IMR-90 (cell line): Measurements from ENCODE around the gene ANKRD34B. TPM values are rescaled to one million over a fixed set of nuclear protein-coding genes. Genes with fewer than 3 reads are reported as not detected.

Source experiments
- ATAC-seq: fragments of 200-7000 bp; cut with Tn5 transposase; 2 replicates; pipeline ENCODE4 v1.9.1; 2020; ENCODE audit warnings: low read depth, mild to moderate bottlenecking, moderate library complexity
- BruUV-seq: library from RNA; stranded (reverse); fragments of 400-500 nt; replicated peaks from 2 replicates; lab custom pipeline; 2021; lab: Mats Ljungman, UMichigan
- CTCF ChIA-PET: fragments of 300-600 bp; formaldehyde crosslinking; extraction: SDS; loops from one replicate; lab custom pipeline; 2021; ENCODE audit warnings: antibody characterized with exemption; lab: Yijun Ruan, JAX
- POLR2A ChIA-PET: fragments of 300-600 bp; sonication (Branson Sonifier 250); formaldehyde crosslinking; loops from one replicate; lab custom pipeline; 2022; ENCODE audit warnings: antibody characterized with exemption; ENCODE audit not compliant: unreplicated experiment; lab: Charles Lee
- DNase-seq: peaks from one replicate; pipeline ENCODE4 v3.0.0; 2013
- H2AFZ ChIP-seq: replicated peaks from 2 replicates; pipeline ENCODE3; 2013; ENCODE audit warnings: low read length, mild to moderate bottlenecking; ENCODE audit not compliant: poor library complexity
- H2AK5ac ChIP-seq: 2 replicates; pipeline ENCODE4 v1.6.1; 2013; ENCODE audit warnings: low read depth, low read length, inconsistent platforms
- H2AK9ac ChIP-seq: replicated peaks from 2 replicates; pipeline ENCODE3; 2013; ENCODE audit warnings: mild to moderate bottlenecking, low read depth, low read length, moderate library complexity; ENCODE audit not compliant: poor library complexity
- H2BK120ac ChIP-seq: 2 replicates; pipeline ENCODE4 v1.6.1; 2013; ENCODE audit warnings: low read depth, low read length, inconsistent platforms
- H2BK15ac ChIP-seq: 3 replicates; pipeline ENCODE4 v1.6.1; 2013; ENCODE audit warnings: low read depth, low read length, inconsistent platforms
- H2BK20ac ChIP-seq: 2 replicates; pipeline ENCODE4 v1.6.1; 2013; ENCODE audit warnings: low read depth, mild to moderate bottlenecking, inconsistent platforms, low read length, moderate library complexity
- H2BK5ac ChIP-seq: 2 replicates; pipeline ENCODE4 v1.6.1; 2013; ENCODE audit warnings: mild to moderate bottlenecking, low read depth, low read length, inconsistent platforms; ENCODE audit not compliant: poor library complexity, severe bottlenecking
- H3K14ac ChIP-seq: replicated peaks from 2 replicates; pipeline ENCODE4 v1.6.1; 2013; ENCODE audit warnings: low read depth, low read length, inconsistent platforms
- H3K18ac ChIP-seq: 2 replicates; pipeline ENCODE4 v1.6.1; 2013; ENCODE audit warnings: low read depth, low read length, control low read depth
- H3K23ac ChIP-seq: 2 replicates; pipeline ENCODE4 v1.6.1; 2013; ENCODE audit warnings: low read depth, low read length, inconsistent platforms
- H3K27ac ChIP-seq: 2 replicates; pipeline ENCODE4 v1.5.1; 2013; ENCODE audit warnings: mild to moderate bottlenecking, control low read depth, low read length; ENCODE audit not compliant: insufficient read depth
- H3K27me3 ChIP-seq: 2 replicates; pipeline ENCODE4 v1.6.1; 2013; ENCODE audit warnings: low read length; ENCODE audit not compliant: control insufficient read depth, insufficient read depth
- H3K36me3 ChIP-seq: 2 replicates; pipeline ENCODE4 v1.6.1; 2013; ENCODE audit warnings: low read length, mixed read lengths; ENCODE audit not compliant: control insufficient read depth, insufficient read depth
- H3K4ac ChIP-seq: 2 replicates; pipeline ENCODE4 v1.6.1; 2013; ENCODE audit warnings: low read depth, low read length, inconsistent platforms
- H3K4me1 ChIP-seq: 2 replicates; pipeline ENCODE4 v1.6.1; 2013; ENCODE audit warnings: low read length, mixed read lengths; ENCODE audit not compliant: control insufficient read depth, insufficient read depth
- H3K4me2 ChIP-seq: 2 replicates; pipeline ENCODE4 v1.6.1; 2013; ENCODE audit warnings: low read depth, mild to moderate bottlenecking, control low read depth, low read length, moderate library complexity
- H3K4me3 ChIP-seq: 2 replicates; pipeline ENCODE4 v1.5.1; 2013; ENCODE audit warnings: low read depth, mild to moderate bottlenecking, control low read depth, low read length, moderate library complexity; ENCODE audit not compliant: insufficient read depth
- H3K56ac ChIP-seq: 2 replicates; pipeline ENCODE4 v1.6.1; 2013; ENCODE audit warnings: low read length, inconsistent platforms; ENCODE audit not compliant: insufficient read depth; ENCODE audit errors: extremely low read depth
- H3K79me1 ChIP-seq, 2 experiments: 2 replicates each; pipeline ENCODE4 v1.6.1; 2013; ENCODE audit warnings: low read length in 2 of 2, inconsistent platforms in 1 of 2, low read depth in 1 of 2
- H3K9ac ChIP-seq: 2 replicates; pipeline ENCODE4 v1.6.1; 2013; ENCODE audit warnings: low read depth, low read length, control low read depth
- H3K9me1 ChIP-seq: 2 replicates; pipeline ENCODE4 v1.6.1; 2013; ENCODE audit warnings: low read length, inconsistent platforms; ENCODE audit not compliant: insufficient read depth
- H3K9me3 ChIP-seq: 2 replicates; pipeline ENCODE4 v1.6.1; 2013; ENCODE audit warnings: low read length; ENCODE audit not compliant: control insufficient read depth, insufficient read depth
- H4K20me1 ChIP-seq: 2 replicates; pipeline ENCODE4 v1.6.1; 2013; ENCODE audit warnings: low read length, inconsistent platforms; ENCODE audit not compliant: insufficient read depth
- H4K5ac ChIP-seq: 2 replicates; pipeline ENCODE4 v1.6.1; 2013; ENCODE audit warnings: mild to moderate bottlenecking, low read depth, low read length, control low read depth
- H4K8ac ChIP-seq, 2 experiments: 2 replicates each; pipeline ENCODE4 v1.6.1; 2013; ENCODE audit warnings: low read depth in 2 of 2, low read length in 2 of 2, control low read depth in 1 of 2, inconsistent platforms in 1 of 2
- H4K91ac ChIP-seq: 2 replicates; pipeline ENCODE4 v1.6.1; 2013; ENCODE audit warnings: low read depth, low read length, inconsistent platforms; ENCODE audit not compliant: insufficient read depth
- BHLHE40 ChIP-seq: fragments of 150-350 bp; IDR thresholded peaks from 2 replicates; pipeline ENCODE4 v1.6.1; 2016; ENCODE audit warnings: mild to moderate bottlenecking, low read depth, low read length
- CEBPB ChIP-seq: IDR thresholded peaks from 2 replicates; pipeline ENCODE4 v1.6.1; 2012; ENCODE audit warnings: low read depth, low read length, improper control_type of control experiment
- CHD1 ChIP-seq: IDR thresholded peaks from 2 replicates; pipeline ENCODE4 v1.6.1; 2012; ENCODE audit warnings: low read depth, low read length, improper control_type of control experiment
- FOS ChIP-seq: fragments of 150-350 bp; IDR thresholded peaks from 2 replicates; pipeline ENCODE4 v1.6.1; 2016; ENCODE audit warnings: low read depth, low read length
- MAFK ChIP-seq: IDR thresholded peaks from 2 replicates; pipeline ENCODE4 v1.6.1; 2012; ENCODE audit warnings: low read depth, low read length, improper control_type of control experiment
- MAZ ChIP-seq: IDR thresholded peaks from 2 replicates; pipeline ENCODE4 v1.6.1; 2012; ENCODE audit warnings: low read depth, mild to moderate bottlenecking, low read length, improper control_type of control experiment, moderate library complexity, borderline replicate concordance
- MXI1 ChIP-seq: IDR thresholded peaks from 2 replicates; pipeline ENCODE4 v1.6.1; 2012; ENCODE audit warnings: low read depth, mild to moderate bottlenecking, low read length, moderate library complexity, borderline replicate concordance
- NFE2L2 ChIP-seq: fragments of 150-350 bp; IDR thresholded peaks from 2 replicates; pipeline ENCODE4 v1.6.1; 2016; ENCODE audit warnings: low read depth, mild to moderate bottlenecking, low read length
- POLR2A ChIP-seq: IDR thresholded peaks from 2 replicates; pipeline ENCODE4 v1.6.1; 2012; ENCODE audit warnings: mild to moderate bottlenecking, low read depth, low read length
- RAD21 ChIP-seq: IDR thresholded peaks from 2 replicates; pipeline ENCODE4 v1.6.1; 2012; ENCODE audit warnings: low read length, improper control_type of control experiment
- RCOR1 ChIP-seq: IDR thresholded peaks from 2 replicates; pipeline ENCODE4 v1.6.1; 2012; ENCODE audit warnings: mild to moderate bottlenecking, low read length, improper control_type of control experiment; ENCODE audit not compliant: insufficient replicate concordance
- RFX5 ChIP-seq: IDR thresholded peaks from 2 replicates; pipeline ENCODE4 v1.8.0; 2012; ENCODE audit warnings: low read depth, mild to moderate bottlenecking, low read length, moderate library complexity
- SMC3 ChIP-seq: fragments of 150-350 bp; IDR thresholded peaks from 2 replicates; pipeline ENCODE4 v1.6.1; 2016; ENCODE audit warnings: low read depth, mild to moderate bottlenecking, antibody characterized with exemption, low read length, moderate library complexity
- WGBS, 2 experiments: methylation state at CpG; one replicate each; pipeline versions ENCODE4 v1.1.5 to v1.1.7; 2013; ENCODE audit warnings: missing lambda C conversion rate in 2 of 2; ENCODE audit not compliant: insufficient read length in 1 of 2; ENCODE audit errors: extremely low coverage in 2 of 2; 5-methylcytosine and 5-hydroxymethylcytosine counted together
- dilution Hi-C: fragments of 300-500 bp; cut with HindIII; formaldehyde crosslinking; loops from one replicate; pipeline ENCODE4 v1.14.3; 2018; ENCODE audit warnings: low sequenced_read_pairs; ENCODE audit not compliant: unreplicated experiment
- in situ Hi-C: fragments of 300-500 bp; cut with MboI; formaldehyde crosslinking; loops from 3 replicates; pipeline ENCODE4 v1.14.3; 2019; ENCODE audit warnings: low sequenced_read_pairs, inconsistent platforms, mixed read lengths
- intact Hi-C: fragments of 100-400 bp; cut with micrococcal nuclease; formaldehyde crosslinking; loops from 2 replicates; pipeline ENCODE4 v1.10.0; 2022
- polyA plus RNA-seq, 3 experiments: library from polyadenylated mRNA; depleted of rRNA; stranded (reverse); fragments of >200 nt; gene quantifications; 2 replicates each; pipeline ENCODE4 v1.2.3, GENCODE V29; 2012; ENCODE audit warnings: low replicate concordance in 1 of 3
- total RNA-seq: library from RNA; depleted of rRNA; stranded (reverse); fragments of >200 nt; gene quantifications from 2 replicates; pipeline ENCODE4 v1.2.3, GENCODE V29; 2012
- TF ChIP-seq, protein P1 (sequence below): fragments of 150-350 bp; IDR thresholded peaks from 2 replicates; pipeline ENCODE4 v1.6.1; 2017; ENCODE audit warnings: mild to moderate bottlenecking, antibody characterized with exemption, low read length, low read depth
- TF ChIP-seq, protein P2 (sequence below): conservative IDR thresholded peaks from 2 replicates; pipeline ENCODE4 v1.5.1; 2012; ENCODE audit warnings: mild to moderate bottlenecking, low read depth, low read length, improper control_type of control experiment
- TF ChIP-seq, protein P3 (sequence below): fragments of 150-350 bp; IDR thresholded peaks from 2 replicates; pipeline ENCODE4 v1.6.1; 2016; ENCODE audit warnings: low read depth, mild to moderate bottlenecking, low read length, moderate library complexity, borderline replicate concordance

ANKRD34B gene
- total and polyA plus RNA-seq, 2 of the 4 experiments (the other 2 are of a cell fraction), result not detected

DNA sequence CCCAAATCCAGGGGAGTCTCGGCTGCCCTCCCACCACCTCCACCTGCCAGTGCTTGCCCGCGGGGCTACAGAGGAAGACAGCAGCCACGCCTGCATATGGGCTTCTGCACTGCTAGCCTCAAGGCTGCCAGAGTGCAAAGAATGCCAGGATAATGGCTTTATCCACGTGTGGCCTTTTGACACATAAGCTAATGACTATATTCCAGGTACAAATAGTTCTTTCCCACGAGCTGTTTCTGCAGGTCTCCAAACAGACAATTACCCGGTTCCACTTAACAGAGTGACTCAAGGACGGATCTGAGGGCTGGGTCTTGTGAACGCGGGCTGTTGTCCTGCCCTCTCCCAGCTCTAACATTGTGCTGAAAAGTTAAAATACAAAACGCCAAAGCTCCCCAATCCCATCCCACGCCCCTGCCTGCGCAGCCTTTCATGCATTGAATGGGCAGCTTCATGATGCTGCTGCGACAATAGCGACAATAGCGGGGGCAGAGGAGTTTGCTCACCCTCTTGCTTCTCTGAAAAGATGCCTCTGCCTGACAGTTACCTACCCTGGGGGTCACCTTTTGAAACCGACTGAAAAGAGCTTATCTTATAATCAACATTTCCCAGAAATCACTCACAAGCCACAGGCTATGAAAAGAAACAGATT lies 45.3 kb upstream of the ANKRD34B start:
- H3K14ac ChIP-seq, result no peak overlapping the region
- H2AK5ac ChIP-seq, result no peak overlapping the region
- H3K27me3 ChIP-seq, result no peaks in the 10 kb centered on the region
- H2AFZ ChIP-seq, result no peak overlapping the region
- no peaks in the 10 kb centered on the region for H3K4me1 ChIP-seq
- H3K27ac ChIP-seq, result no peak overlapping the region
- H3K36me3 ChIP-seq, result no peaks in the 10 kb centered on the region
- dilution Hi-C loops, result no loop called here
- intact Hi-C loops, result no loop called here
- H2AK9ac ChIP-seq, result no peak overlapping the region
- no TSS peak for BruUV-seq
- WGBS, 2 experiments, result 88% methylated on average over 11 of the region's 17 CpGs; no CpG with 5 or more reads in 1 of the 2 experiments
- no peak overlapping the region for H3K4me2 ChIP-seq
- H2BK15ac ChIP-seq, result no peak overlapping the region
- ChIA-PET CTCF (no interaction called here), POLR2A (no interaction called here)
- no peak overlapping the region for H3K23ac ChIP-seq
- DNase-seq (no peak), ATAC-seq (no peak)
- H4K20me1 ChIP-seq, result no peaks in the 10 kb centered on the region
- in situ Hi-C loops, result no loop called here
- 0 out of 2 replicates have a peak, but pooled peaks cover 7% of the 10 kb centered on the region for H3K9me1 ChIP-seq
- no peak overlapping the region for H4K5ac ChIP-seq
- no peak overlapping the region for H3K56ac ChIP-seq
- no peak overlapping the region for H3K9ac ChIP-seq
- no peak overlapping the region for H3K18ac ChIP-seq
- H4K91ac ChIP-seq, result no peak overlapping the region
- no peak overlapping the region for H3K4me3 ChIP-seq
- no peak overlapping the region for H2BK120ac ChIP-seq
- H3K9me3 ChIP-seq, result no peaks in the 10 kb centered on the region
- no peak overlapping the region for H4K8ac ChIP-seq
- no peak for TF ChIP-seq MAZ
- no peak for TF ChIP-seq MXI1
- no peak for TF ChIP-seq FOS
- TF ChIP-seq, protein P1, sequence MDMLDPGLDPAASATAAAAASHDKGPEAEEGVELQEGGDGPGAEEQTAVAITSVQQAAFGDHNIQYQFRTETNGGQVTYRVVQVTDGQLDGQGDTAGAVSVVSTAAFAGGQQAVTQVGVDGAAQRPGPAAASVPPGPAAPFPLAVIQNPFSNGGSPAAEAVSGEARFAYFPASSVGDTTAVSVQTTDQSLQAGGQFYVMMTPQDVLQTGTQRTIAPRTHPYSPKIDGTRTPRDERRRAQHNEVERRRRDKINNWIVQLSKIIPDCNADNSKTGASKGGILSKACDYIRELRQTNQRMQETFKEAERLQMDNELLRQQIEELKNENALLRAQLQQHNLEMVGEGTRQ, result no peak
- TF ChIP-seq SMC3, result no peak
- TF ChIP-seq RAD21, result no peak
- no peak for TF ChIP-seq RCOR1
- no peak for TF ChIP-seq CEBPB
- no peak for TF ChIP-seq BHLHE40
- TF ChIP-seq NFE2L2, result no peak
- TF ChIP-seq CHD1, result no peak
- TF ChIP-seq, protein P2, sequence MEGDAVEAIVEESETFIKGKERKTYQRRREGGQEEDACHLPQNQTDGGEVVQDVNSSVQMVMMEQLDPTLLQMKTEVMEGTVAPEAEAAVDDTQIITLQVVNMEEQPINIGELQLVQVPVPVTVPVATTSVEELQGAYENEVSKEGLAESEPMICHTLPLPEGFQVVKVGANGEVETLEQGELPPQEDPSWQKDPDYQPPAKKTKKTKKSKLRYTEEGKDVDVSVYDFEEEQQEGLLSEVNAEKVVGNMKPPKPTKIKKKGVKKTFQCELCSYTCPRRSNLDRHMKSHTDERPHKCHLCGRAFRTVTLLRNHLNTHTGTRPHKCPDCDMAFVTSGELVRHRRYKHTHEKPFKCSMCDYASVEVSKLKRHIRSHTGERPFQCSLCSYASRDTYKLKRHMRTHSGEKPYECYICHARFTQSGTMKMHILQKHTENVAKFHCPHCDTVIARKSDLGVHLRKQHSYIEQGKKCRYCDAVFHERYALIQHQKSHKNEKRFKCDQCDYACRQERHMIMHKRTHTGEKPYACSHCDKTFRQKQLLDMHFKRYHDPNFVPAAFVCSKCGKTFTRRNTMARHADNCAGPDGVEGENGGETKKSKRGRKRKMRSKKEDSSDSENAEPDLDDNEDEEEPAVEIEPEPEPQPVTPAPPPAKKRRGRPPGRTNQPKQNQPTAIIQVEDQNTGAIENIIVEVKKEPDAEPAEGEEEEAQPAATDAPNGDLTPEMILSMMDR, result no peak
- TF ChIP-seq RFX5, result no peak
- no peak for TF ChIP-seq POLR2A
- TF ChIP-seq MAFK, result no peak
- TF ChIP-seq, protein P3, sequence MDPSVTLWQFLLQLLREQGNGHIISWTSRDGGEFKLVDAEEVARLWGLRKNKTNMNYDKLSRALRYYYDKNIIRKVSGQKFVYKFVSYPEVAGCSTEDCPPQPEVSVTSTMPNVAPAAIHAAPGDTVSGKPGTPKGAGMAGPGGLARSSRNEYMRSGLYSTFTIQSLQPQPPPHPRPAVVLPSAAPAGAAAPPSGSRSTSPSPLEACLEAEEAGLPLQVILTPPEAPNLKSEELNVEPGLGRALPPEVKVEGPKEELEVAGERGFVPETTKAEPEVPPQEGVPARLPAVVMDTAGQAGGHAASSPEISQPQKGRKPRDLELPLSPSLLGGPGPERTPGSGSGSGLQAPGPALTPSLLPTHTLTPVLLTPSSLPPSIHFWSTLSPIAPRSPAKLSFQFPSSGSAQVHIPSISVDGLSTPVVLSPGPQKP, result no peak
- no peaks in the 10 kb centered on the region for H3K79me1 ChIP-seq
- H3K4ac ChIP-seq, result no peak overlapping the region
- no peak overlapping the region for H2BK5ac ChIP-seq
- no peak overlapping the region for H2BK20ac ChIP-seq
